Lower leg skin (tissue), 3 donors: Measurements from ENCODE around the gene ODAD2.

Experiments
- CTCF ChIP-seq, 3 donors: fragments of 450-650 bp; IDR thresholded peaks; one replicate each; pipeline ENCODE4 v1.5.1; 2016; ENCODE audit warnings: antibody characterized with exemption in 3 of 3, mild to moderate bottlenecking in 3 of 3, moderate library complexity in 2 of 3
- POLR2A ChIP-seq, 2 donors: fragments of 450-650 bp; IDR thresholded peaks; one replicate each; pipeline ENCODE4 v1.6.1; 2016 to 2017; ENCODE audit warnings: antibody characterized with exemption in 2 of 2, mild to moderate bottlenecking in 1 of 2, moderate library complexity in 1 of 2

GRCh38 chr10:27861781-27862180, 137.1 kb downstream of the ODAD2 start:
- TF ChIP-seq POLR2A (IDR thresholded peaks at IDR 0.05): no peak
- no peak for TF ChIP-seq CTCF (IDR thresholded peaks at IDR 0.05)
